Fibroblast of mammary gland (primary cell): Measurements from ENCODE around the gene TRNP1.
"Not testable (repeated sequence)": the region's sequence is repeated elsewhere in the genome, so short reads cannot be mapped to it uniquely, and the experiment has no call there.

ENCODE experiments used
- DNase-seq: peaks from one replicate; pipeline ENCODE4 v3.0.0-alpha.2; 2010; ENCODE audit warnings: low read depth
- H3K4me3 ChIP-seq: 2 replicates; pipeline ENCODE4 v1.5.1; 2011; ENCODE audit warnings: low read depth, mild to moderate bottlenecking, low read length, moderate library complexity; ENCODE audit not compliant: control insufficient read depth
- TF ChIP-seq, protein P1 (sequence below): conservative IDR thresholded peaks from 2 replicates; pipeline ENCODE4 v1.5.1; 2011; ENCODE audit warnings: low read depth, low read length, inconsistent platforms; ENCODE audit not compliant: control insufficient read depth, insufficient read depth

Gene TRNP1, protein sequence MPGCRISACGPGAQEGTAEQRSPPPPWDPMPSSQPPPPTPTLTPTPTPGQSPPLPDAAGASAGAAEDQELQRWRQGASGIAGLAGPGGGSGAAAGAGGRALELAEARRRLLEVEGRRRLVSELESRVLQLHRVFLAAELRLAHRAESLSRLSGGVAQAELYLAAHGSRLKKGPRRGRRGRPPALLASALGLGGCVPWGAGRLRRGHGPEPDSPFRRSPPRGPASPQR

GRCh38 chr1:26993237-26994019, at the start of gene TRNP1:
Gene TRNP1 (plus strand): TSS chr1:26993692. CDS start chr1:26993787, 95 bp downstream.
- peak; percentile 81 for DNase-seq
- peak within 1 kb of the TSS; percentile 90 for H3K4me3 ChIP-seq
- TF ChIP-seq, protein P1, sequence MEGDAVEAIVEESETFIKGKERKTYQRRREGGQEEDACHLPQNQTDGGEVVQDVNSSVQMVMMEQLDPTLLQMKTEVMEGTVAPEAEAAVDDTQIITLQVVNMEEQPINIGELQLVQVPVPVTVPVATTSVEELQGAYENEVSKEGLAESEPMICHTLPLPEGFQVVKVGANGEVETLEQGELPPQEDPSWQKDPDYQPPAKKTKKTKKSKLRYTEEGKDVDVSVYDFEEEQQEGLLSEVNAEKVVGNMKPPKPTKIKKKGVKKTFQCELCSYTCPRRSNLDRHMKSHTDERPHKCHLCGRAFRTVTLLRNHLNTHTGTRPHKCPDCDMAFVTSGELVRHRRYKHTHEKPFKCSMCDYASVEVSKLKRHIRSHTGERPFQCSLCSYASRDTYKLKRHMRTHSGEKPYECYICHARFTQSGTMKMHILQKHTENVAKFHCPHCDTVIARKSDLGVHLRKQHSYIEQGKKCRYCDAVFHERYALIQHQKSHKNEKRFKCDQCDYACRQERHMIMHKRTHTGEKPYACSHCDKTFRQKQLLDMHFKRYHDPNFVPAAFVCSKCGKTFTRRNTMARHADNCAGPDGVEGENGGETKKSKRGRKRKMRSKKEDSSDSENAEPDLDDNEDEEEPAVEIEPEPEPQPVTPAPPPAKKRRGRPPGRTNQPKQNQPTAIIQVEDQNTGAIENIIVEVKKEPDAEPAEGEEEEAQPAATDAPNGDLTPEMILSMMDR: no peak

- no peak overlapping the region for H3K4me3 ChIP-seq
- TF ChIP-seq, protein P1: no peak
- DNase-seq: no peak
These were observed 48.4 kb upstream of the TRNP1 start for GRCh38 chr1:26945138-26945537.

GRCh38 chr1:26945728-26946127, 47.8 kb upstream of the TRNP1 start:
- DNase-seq: no peak
- no peak overlapping the region for H3K4me3 ChIP-seq
- TF ChIP-seq, protein P1: no peak

DNA sequence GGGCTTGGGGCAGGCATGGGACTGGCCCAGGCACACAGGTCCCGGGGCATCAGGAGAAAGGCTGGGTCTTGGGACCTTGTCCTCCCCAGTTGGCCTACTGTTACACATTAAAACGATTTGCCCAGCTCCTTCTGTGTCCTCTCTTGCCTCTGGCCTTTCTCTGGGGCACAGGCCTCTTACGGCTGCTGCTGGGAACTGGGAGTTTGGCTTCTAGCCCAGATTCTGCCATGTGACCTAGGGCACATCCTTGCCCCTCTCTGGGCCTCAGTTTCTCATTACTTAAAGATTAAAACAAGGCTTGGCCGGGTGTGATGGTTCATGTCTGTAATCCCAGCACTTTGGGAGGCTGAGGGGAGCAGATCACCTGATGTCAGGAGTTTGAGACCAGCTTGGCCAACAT, 47.2 kb upstream of the TRNP1 start:
- DNase-seq: no peak
- TF ChIP-seq, protein P1: no peak
- no peak overlapping the region for H3K4me3 ChIP-seq

GRCh38 chr1:26948725-26949057, 44.8 kb upstream of the TRNP1 start:
- H3K4me3 ChIP-seq, DNase-seq: not testable (repeated sequence)

- DNase-seq: peak; percentile 40
- TF ChIP-seq, protein P1: no peak
- H3K4me3 ChIP-seq: no peak overlapping the region
These were observed 44.1 kb upstream of the TRNP1 start for GRCh38 chr1:26949266-26949925.

DNA sequence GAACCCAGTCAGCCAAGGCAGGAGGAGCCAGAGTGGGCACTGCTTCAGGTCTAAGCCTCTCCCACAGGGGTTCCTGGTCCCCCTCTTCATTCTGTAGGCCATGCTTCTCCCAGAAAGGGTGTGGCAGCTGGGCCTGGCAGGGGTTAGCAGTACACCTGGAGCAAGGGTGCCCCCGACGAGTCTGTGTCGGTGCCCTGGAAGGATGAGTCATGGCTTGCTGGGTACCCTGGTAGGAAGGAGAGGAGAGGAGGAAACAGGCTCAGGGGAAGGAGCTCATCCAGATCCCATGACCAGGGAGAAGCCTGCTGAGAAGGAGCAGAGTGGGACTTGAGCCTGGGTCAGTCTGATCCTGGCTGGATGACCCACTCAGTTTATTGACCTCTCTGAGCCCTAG, 43.6 kb upstream of the TRNP1 start:
- no peak overlapping the region for H3K4me3 ChIP-seq
- no peak for DNase-seq
- TF ChIP-seq, protein P1: no peak
